Measurements from ENCODE around the gene MYH11.
"Not testable (repeated sequence)": the region's sequence is repeated elsewhere in the genome, so short reads cannot be mapped to it uniquely, and the experiment has no call there.

The MYH11 gene

GRCh38 chr16:15811481-15812400, 45.1 kb downstream of the MYH11 start:
- DNase-seq, result peak; percentile 87
- H3K36me3 ChIP-seq, result no peaks in the 10 kb centered on the region

GRCh38 chr16:15810949-15811348, 45.9 kb downstream of the MYH11 start:
- no peak for TF ChIP-seq CTCF (IDR thresholded peaks at IDR 0.05; ENCODE audit: low read depth, low read length)
- H3K27ac ChIP-seq, result no peak overlapping the region
- peaks cover 5% of the 10 kb centered on the region for H3K9me3 ChIP-seq (ENCODE audit: severe bottlenecking)
- H3K36me3 ChIP-seq, result no peaks in the 10 kb centered on the region
- H3K4me3 ChIP-seq (ENCODE audit: low read depth, low read length), result no peak overlapping the region
- DNase-seq, result no peak
- peaks cover 29% of the 10 kb centered on the region for H3K27me3 ChIP-seq (ENCODE audit: insufficient read depth, low read depth, severe bottlenecking)

More at GRCh38 chr16:15811481-15812400, 45.1 kb downstream of the MYH11 start:
- no peak overlapping the region for H3K4me3 ChIP-seq (ENCODE audit: low read depth, low read length)
- no peak for TF ChIP-seq CTCF (IDR thresholded peaks at IDR 0.05; ENCODE audit: low read depth, low read length)
- H3K9me3 ChIP-seq (ENCODE audit: severe bottlenecking), result peaks cover 11% of the 10 kb centered on the region
- no peak overlapping the region for H3K27ac ChIP-seq
- H3K27me3 ChIP-seq (ENCODE audit: insufficient read depth, low read depth, severe bottlenecking), result peaks cover 29% of the 10 kb centered on the region

- Histone ChIP-seq H3K27me3 (ENCODE audit: insufficient read depth, low read depth, severe bottlenecking) (peaks cover 29% of the 10 kb centered on the region), H3K9me3 (ENCODE audit: severe bottlenecking) (no peaks in the 10 kb centered on the region), H3K4me3 (ENCODE audit: low read depth, low read length) (no peak overlapping the region), H3K27ac (no peak overlapping the region), H3K36me3 (no peaks in the 10 kb centered on the region)
- DNase-seq, result no peak
- TF ChIP-seq CTCF (IDR thresholded peaks at IDR 0.05; ENCODE audit: low read depth, low read length), result no peak
These were observed 46.4 kb downstream of the MYH11 start for GRCh38 chr16:15810411-15810810.

- H3K9me3 ChIP-seq (ENCODE audit: severe bottlenecking); DNase-seq; H3K36me3 ChIP-seq; H3K27ac ChIP-seq; H3K4me3 ChIP-seq (ENCODE audit: low read depth, low read length): not testable (repeated sequence)
- H3K27me3 ChIP-seq (ENCODE audit: insufficient read depth, low read depth, severe bottlenecking), result peaks cover 29% of the 10 kb centered on the region
These were observed 47.5 kb downstream of the MYH11 start for GRCh38 chr16:15809297-15809696.

- no peak overlapping the region for H3K4me3 ChIP-seq (ENCODE audit: low read depth, low read length)
- no peak for DNase-seq
- H3K36me3 ChIP-seq, result no peaks in the 10 kb centered on the region
- TF ChIP-seq CTCF (IDR thresholded peaks at IDR 0.05; ENCODE audit: low read depth, low read length), result no peak
- no peak overlapping the region for H3K27ac ChIP-seq
- H3K27me3 ChIP-seq (ENCODE audit: insufficient read depth, low read depth, severe bottlenecking), result peaks cover 29% of the 10 kb centered on the region
- no peaks in the 10 kb centered on the region for H3K9me3 ChIP-seq (ENCODE audit: severe bottlenecking)
These were observed 48.8 kb downstream of the MYH11 start for GRCh38 chr16:15808071-15808470.

- TF ChIP-seq CTCF (IDR thresholded peaks at IDR 0.05; ENCODE audit: low read depth, low read length), result no peak
- Histone ChIP-seq H3K9me3 (ENCODE audit: severe bottlenecking) (no peaks in the 10 kb centered on the region), H3K36me3 (no peaks in the 10 kb centered on the region), H3K27me3 (ENCODE audit: insufficient read depth, low read depth, severe bottlenecking) (peaks cover 29% of the 10 kb centered on the region), H3K27ac (no peak overlapping the region), H3K4me3 (ENCODE audit: low read depth, low read length) (no peak overlapping the region)
- no peak for DNase-seq
These were observed 49.2 kb downstream of the MYH11 start for GRCh38 chr16:15807603-15808009.

All from WERI-Rb-1 (cell line).